HG03354 (cell line): Measurements from ENCODE around the gene ZNF668.

Source experiments
- ATAC-seq: cut with Tn5 transposase; IDR thresholded peaks from one replicate; pipeline ENCODE4 v1.9.1; 2021; ENCODE audit warnings: mild to moderate bottlenecking; ENCODE audit not compliant: unreplicated experiment, poor library complexity, severe bottlenecking

The ZNF668 gene

DNA sequence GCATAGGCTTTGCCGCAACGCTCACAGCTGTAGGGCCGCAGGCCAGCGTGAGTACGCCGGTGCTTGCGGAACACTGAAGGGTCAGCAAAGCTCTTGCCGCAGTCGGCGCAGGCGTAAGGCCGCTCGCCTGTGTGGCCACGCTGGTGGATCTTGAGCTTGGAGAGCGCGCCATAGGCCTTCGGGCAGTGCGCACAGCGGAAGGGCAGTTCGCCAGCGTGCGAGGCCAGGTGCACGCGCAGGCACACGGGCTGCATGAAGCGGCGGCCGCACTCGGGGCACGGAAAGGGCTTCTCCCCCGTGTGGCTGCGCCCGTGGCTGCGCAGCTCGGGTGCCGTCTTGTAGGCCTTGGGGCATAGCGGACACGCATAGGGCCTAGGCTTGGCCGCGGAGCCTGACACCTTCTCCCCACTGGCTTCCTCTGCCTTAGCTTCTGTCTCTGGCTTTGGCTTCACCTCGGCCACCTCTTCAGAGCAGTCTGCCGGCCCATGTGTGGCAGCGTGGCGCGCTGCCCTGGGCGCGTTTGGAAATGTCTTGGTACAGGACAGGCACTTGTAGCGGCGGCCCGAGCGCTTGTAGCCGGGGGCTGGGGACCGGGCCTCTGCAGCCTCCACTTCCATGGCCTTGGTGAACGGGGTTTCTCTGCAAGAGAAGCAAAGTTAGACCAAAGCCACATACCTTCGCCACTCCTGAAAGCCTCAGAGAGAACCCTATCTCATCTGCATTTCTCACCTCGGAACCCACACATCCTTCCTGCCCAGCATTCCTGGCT lies 10.0 kb downstream of the ZNF668 start:
- ATAC-seq: no peak

DNA sequence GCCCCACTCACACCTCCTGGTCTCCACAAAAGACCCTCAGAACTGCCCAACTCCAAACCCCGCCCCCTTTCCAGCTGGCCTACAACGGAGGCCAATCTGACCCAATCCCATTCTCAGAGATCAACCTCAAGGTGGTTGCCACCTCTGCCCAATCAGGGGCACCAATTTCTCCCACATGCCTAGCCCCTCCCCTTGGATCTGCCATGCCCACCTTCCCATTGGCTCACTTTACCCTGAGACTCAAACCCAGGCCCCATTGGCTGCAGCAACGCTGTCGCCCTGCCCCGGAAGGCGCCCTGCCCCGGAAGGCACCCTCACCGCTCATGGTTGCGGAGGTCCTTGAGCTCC lies 10.6 kb downstream of the ZNF668 start:
- ATAC-seq: no peak

DNA sequence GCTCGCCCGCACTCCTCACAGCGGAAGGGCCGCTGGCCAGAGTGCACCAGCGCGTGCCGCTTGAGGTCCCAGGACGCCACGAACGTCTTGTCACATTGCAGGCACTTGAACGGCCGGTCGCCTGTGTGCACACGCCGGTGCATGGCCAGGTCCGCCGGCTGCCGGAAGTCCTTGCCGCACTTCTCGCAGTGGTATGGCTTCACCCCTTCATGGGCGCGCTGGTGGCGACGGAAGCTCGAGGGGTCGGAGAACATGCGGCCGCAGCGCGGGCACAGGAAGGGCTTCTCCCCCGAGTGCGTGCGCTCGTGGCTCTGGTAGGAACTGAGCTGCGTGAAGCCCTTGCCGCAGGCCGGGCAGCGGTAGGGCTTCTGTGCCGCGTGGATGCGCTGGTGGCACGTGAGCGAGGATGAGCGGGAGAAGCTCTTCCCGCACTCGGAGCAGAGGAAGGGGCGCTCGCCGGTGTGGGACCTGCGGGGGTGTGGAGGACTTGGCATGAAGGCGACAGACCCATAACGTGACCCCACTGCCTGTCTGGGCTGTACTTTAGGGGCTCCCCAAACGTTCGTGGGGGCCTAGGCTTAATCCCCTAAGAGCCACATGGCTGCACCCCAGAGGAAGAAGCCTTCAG lies 12.1 kb downstream of the ZNF668 start:
- no peak for ATAC-seq

DNA sequence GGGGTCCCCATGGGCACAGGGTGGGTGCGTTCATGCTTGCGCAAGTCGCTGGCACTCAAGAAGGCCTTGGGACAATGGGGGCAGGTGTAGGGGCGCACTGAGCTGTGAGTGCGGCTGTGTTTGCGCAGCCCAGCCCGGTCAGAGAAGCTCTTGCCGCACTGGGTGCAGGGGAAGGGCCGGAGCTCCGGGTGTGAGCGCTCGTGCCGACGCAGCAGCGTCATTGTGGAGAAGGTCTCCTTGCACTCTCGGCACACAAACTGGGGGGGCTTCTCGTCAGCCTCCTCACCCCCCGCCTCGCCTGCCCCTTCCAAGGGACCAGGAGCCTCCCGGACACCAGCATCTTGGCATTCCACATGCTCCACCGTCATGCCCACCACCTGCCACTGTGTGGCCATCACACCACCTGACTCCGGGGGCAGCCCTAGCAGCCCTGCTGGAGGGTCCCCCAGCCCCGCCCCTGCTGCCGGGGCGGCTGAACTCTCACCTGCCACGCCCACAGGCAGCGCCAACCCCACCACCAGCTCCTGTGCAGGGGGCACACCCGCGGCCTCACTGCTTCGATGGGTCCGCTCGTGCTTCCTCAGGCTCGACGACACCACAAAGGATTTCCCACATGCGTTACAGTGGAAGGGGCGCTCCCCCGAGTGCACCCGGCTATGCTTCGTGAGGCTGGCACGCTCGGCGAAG lies 12.8 kb downstream of the ZNF668 start:
- no peak for ATAC-seq

DNA sequence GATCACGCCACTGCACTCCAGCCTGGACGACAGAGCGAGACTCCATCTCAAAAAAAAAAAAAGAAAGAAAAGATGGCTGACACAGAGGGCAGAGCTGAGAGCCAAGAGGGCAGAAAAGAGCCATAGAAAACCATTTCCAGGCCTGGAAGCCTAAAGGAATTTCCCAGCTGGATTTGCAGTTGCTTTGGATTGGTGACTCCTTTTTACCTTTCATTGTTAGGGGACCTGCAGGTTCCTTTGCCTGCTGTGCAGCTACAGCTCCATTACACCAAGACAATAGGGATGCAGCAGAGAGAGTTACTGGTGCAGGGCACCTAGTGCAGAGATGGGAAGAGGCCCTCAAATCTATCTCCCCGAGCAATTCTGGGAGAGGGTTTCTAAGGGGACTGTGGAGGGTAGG lies 18.4 kb downstream of the ZNF668 start:
- ATAC-seq: no peak

DNA sequence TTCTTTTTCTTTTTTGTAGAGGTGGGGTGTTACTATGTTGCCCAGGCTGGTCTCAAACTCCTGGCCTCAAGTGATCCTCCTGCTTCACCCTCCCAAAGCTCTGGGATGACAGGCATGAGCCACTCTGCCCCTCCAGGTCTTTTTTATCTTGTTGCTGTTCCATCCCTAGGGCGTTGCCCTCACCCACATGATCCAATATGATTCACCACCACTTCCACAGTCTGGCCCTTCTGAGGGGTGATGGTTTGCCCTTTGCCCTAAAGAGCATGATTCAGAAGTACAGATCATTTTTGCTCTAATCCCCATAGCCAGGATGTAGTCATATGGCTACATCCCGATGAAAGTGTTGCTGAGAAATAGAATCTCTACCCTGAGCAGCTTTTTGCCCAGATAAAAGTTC lies 21.9 kb downstream of the ZNF668 start:
- no peak for ATAC-seq

DNA sequence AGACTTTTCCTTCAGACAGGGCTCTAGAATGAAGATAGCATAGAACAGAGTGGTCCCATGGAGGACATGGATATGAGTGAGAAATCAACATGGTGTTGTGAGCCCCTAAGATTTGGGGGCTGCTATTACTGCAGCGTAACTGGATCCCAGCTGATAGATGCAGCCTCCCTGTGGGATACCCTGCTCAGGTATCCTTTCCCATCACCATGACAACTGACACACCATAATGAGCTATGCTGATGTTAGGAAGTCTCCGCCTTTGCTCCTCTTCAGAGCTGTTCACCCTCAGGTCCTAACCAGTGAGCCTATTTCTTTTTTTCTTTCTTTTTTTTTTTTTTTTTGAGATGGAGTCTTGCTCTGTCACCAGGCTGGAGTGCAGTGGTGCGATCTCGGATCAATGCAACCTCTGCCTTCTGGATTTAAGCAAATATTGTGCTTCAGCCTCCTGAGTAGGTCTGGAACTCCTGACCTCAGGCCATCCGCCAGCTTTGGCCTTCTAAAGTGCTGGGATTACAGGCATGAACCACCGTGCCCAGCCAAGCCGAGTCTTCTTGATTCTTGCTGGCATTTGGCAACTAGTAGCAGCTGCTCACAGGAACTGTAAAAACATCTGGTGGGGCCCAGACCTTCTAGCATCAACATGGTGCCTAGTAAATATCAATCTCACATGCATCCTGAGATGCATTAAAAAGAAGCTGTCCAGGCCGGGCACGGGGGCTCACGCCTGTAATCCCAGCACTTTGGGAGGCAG lies 23.6 kb downstream of the ZNF668 start:
- no peak for ATAC-seq

DNA sequence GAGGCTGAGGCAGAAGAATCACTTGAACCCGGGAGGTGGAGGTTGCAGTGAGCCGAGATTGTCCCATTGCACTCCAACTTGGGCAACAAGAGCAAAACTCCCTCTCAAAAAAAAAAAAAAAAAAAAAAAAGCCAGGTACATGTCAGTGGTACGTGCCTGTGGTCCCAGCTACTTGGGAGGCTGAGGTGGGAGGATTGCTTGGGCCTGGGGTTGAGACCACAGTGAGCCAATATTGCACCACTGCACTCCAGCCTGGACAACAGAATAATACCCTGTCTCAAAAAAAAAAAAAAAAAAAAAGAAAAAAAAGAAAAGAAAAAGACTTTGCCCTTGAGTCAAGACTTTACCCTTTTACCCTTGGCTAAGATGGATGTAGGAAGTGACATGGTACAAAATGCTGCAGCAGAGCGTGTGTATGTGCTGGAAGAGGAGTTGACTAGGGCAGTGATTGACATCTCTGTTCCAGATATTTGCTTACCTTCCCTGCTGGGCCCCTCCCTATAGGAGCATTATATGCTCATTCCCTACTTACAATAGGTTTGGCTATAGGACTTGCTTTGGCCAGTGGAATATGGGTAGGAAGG lies 30.1 kb downstream of the ZNF668 start:
- ATAC-seq: no peak

DNA sequence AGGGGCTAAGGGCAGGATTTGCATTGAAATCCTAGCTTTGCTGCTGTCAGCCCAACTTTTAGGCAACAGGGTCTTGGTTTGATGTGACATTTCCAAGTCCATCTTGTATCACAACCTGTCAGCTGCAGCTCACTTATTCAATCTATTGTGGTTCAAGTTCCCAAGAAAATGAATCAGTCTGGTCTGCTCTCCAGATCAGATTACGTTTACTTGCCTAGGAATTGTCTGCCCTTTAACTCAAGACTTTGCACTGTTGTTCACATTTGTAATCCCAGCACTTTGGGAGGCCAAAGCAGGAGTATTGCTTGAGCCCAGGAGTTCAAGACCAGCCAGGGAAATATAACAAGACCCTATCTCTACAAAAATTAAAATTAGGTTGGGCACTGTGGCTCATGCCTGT lies 30.7 kb downstream of the ZNF668 start:
- no peak for ATAC-seq

DNA sequence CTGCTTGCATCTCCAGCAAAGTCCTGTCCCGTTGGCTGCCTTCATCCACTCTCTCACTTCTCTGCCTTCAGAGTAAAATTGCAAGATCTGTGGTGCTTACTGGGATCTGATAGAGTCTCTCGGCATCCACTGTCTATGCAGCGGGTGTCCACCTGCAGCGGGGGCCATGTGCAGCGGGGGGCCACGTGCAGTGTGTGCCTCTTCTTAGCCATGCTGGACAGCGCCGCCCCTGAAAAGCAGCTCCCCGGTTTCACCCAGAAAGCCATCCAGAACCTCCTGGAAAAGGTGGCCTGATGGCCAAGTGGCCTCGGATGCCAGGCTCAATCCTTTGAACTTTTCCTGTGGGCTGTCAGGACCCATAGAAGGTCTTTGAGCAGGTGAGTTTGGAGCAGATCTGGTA lies 31.2 kb downstream of the ZNF668 start:
- ATAC-seq: no peak

DNA sequence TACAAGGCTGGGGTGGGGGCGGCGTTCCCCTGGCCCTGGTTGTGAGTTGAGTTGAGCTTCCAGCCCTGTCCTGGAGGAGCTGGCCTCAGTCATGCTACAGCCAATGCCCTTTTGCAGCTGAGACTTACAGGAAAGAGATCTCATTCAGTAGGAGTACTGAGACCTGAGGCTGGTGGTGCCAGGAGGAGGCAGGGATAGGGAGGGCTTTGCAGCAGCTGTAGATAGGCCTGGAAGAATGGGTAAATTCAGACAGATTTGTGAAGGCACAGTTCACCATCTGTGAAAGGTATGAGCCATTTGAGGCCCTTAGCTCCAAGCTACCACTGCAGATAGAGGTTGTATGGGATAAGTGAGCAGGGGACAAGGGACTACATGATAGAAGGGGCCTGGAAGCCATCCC lies 35.0 kb downstream of the ZNF668 start:
- no peak for ATAC-seq

DNA sequence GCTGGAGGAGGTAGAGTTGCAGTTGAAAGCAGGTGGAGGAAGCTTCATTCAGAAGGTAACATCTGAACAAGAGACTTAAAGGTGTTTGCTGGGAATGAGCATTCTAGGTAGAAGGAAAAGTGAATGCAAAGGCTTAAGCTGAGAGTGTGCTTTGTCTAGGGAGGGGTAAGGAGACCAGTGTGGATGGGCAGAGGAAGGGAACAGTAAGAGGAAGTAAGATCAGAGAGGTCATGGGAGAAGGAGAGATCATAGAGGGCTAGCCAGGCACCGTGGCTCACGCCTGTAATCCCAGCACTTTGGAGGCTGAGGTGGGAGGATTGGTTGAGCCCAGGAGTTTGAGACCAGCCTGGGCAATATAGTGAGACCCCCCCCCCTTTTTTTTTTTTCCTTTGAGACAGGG lies 37.3 kb downstream of the ZNF668 start:
- no peak for ATAC-seq

DNA sequence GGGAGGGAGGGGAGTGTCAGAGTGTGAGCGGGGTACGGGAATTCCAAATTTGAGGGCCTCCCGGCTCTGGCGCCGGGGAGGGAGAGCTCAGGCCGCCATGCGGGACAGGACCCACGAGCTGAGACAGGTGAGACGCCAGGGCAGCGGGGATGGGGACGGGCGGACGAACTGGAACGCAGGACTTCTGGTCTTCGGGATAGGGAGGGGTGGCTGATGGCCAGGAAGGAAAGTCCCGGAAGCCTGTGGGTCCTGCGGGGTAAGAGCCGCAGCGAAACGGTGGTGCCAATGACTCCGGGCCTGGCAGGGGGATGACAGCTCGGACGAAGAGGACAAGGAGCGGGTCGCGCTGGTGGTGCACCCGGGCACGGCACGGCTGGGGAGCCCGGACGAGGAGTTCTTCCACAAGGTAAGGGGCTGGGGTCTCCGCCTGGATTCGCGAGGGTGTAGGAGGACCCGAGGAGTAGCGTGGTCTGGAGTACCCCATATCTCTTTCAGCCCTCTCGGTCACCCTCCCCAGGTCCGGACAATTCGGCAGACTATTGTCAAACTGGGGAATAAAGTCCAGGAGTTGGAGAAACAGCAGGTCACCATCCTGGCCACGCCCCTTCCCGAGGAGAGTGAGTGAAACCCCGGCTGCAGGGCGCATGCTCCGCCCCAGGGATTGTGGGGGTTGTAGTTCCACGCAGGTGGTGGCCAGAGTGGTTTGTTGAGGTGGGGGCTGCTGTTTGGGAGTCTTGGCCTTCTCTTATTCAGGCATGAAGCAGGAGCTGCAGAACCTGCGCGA lies 40.1 kb downstream of the ZNF668 start:
- peak; percentile 58 for ATAC-seq

DNA sequence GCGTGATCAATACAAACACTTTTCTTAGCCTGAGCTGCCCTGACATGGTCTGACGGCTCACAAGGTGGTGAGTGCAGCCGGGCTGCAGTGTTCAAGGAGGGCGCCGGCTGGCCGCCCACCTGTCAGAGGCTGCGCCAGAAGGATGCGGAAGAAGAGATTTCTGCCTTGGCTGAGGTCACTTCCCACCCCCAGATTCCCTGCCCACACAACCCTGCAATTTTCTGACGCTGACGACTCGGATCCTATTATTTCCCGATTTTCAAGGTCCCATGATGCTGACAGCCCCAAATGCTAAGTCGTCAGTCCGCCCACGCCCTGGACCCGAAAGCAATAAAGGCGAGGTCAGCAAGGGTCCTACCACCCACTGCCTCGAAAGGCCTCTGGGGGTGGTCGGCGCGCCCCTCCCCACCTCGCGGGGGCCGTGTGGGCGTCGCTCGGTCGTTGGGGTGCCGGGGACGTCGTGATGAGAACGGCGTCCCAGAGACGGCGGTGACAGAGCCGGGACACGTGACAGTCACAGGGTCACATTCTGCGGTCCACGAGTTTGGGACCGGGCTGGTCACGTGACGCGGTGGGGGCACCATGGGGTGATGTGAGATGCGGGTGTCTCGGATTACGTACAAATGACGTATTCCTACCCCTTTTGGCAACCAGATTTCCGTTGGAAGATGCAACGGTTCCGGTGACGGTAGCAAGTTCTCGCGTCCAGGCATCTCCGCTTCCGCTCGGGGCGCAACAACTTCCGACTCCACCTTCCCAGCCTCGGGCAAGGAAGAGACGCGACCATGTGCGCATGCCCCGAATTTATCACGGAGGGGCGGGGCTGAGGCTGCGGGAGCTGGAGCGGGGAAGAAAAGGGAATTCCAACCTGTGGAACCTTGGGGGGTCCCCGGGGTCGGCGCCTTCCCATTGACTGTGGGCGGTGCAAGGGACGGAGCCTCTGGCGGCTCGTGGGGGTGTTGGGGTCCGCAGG lies 41.0 kb downstream of the ZNF668 start, which contains the start of gene STX4:
Gene STX4, plus strand, starts transcription at position 823 of the 973 bp plus-strand sequence. CDS start 248 bp downstream, outside the sequence.
- peak; percentile 78 for ATAC-seq

DNA sequence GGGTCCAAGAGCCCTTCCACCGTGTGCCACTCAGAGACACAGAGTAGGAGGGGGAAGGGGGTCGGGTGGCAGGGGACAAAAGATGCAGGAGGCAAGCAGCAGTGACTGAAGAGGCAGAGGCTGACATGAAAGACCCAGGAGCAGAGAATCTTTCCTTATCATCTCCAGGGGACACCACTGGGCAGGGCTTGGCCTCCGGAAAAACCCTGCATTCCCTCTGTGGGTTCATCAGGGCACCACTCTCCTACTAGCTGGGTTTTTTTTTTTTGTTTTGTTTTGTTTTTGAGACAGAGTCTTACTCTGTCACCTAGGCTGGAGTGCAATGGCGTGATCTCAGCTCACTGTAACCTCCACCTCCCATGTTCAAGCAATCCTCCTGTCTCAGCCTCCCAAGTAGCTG lies 42.8 kb downstream of the ZNF668 start:
- no peak for ATAC-seq

DNA sequence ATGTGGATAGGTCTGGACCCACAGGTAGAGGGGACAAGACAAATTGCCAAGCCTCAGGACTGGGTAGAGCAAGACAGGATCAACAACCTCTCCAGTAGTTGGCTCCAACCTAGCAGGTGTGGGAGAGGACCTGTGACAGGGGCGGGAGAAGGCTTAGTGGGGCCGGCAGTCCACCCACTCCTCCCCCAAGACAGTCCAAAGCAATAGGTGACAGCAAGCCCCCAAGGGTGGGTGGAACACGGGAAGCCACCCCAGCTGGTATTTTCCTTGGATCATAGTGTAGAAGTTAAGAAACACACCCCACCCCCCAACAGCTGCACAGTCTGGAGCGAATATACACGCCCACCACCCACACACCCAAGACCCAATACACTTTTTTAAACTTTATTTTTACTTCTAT lies 44.8 kb downstream of the ZNF668 start:
- no peak for ATAC-seq

DNA sequence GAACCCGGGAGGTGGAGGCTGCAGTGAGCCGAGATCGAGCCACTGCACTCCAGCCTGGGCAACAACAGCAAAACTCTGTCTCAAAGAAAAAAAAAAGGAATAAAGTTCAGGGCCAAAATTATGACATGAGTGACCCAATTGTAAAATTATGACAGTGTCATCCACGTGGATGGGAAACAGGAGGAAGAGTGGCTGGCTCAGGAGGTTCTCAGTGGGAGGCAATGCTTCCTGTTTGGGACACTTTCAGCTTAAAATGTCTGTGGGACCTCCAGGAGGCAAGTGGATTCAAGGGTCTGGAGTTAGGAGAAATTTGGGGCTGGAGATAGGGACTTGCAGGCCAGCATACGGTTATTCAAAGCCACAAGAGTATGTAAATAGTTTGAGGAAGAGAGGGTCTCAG lies 48.7 kb downstream of the ZNF668 start:
- ATAC-seq: no peak

DNA sequence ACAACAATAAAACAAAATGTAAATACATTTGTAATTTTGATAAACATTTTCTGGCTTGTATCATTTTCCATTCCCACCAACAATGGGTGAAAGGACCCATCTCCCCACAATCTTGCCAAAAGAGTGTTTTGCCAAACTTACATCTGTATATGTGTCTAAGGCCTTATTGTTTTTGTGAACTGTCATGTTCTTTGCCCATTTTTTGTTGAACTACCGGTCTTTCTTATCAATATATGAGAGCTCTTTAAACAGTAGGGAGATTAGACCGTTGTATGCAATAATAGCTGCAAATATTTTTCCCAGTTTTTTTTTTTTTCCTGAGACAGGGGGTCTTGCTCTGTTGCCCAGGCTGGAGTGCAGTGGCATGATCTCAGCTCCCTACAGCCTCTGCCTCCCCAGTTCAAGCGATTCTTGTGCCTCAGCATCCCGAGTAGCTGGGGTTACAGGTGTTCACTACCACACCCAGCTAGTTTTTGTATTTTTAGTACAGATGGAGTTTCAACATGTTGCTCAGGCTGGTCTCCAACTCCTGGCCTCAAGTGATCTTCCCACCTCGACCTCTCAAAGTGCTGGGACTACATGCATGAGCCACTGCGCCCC lies 50.3 kb downstream of the ZNF668 start:
- no peak for ATAC-seq
